HG02970 (cell line): ENCODE data around the gene FXYD5.

ENCODE experiments used
- ATAC-seq: cut with Tn5 transposase; IDR thresholded peaks from one replicate; pipeline ENCODE4 v1.9.1; 2021; ENCODE audit warnings: mild to moderate bottlenecking, moderate library complexity, moderate number of reproducible peaks; ENCODE audit not compliant: unreplicated experiment, low FRiP score

FXYD5 gene

DNA sequence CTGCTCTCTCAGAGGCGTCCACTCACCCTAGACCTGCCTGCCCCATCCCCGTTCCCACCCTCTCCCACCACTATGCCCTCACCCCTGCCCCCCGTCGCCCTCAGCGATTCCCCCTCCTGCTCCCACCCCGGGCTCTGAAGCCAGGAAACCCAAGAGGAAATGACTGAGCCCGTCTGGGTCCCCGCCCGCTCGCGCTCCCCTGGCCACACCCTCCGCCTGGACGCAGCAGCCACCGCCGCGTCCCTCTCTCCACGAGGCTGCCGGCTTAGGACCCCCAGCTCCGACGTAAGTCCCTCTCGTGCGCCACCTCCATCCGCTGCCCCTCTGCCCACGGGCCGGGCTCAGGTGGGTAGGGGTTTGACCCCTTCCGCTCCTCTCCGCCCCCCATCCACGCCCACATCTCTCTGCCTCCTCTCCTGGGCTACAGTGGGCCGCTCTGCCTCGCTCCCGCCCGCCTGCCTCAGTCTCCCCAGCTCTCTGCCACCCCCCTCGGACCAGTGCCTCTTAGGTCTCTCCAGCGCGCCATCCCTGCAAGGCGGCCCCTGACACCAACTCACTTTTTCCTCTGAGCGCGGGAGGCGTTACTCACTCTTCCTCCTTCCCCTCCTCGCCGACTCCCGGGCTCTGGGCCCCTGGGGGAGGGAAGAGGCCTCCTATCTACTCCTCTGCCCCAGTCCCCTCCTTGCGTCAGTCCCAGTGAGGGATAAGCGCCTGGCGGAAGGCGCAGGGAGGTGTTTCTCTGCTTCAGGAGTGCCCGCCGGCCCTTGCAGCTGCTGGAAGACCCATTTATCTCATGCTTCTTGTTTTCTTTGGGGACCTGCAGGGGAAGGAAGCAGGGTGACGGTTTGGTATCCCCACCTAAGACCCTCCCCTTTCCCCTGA, at the start of gene FXYD5:
Gene FXYD5 (plus strand): TSS at position 211 of the 882 bp plus-strand sequence. CDS start 816 bp downstream, outside the sequence.
- ATAC-seq, result no peak

DNA sequence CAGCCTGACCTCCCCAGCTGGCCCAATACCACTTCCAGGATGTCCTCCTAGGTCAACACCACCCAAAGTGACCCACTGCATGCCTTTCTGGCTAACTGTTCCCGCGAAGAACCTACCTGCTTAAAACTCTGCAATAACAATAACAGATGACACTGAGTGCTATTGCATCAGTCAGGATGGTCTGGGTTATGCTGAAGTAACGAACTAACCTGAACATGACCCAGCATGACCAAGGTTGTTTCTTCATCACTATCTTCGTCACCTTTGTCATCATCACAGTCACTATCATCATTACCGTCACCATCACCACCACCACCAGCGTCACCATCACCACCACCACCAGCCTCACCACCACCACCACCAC, 49.5 kb upstream of the FXYD5 start:
- no peak for ATAC-seq

- ATAC-seq, result no peak
Observed at GRCh38 chr19:35105411-35106290, 48.9 kb upstream of the FXYD5 start.

- no peak for ATAC-seq
Observed at GRCh38 chr19:35106291-35106583, 48.3 kb upstream of the FXYD5 start.

- no peak for ATAC-seq
Observed at GRCh38 chr19:35106898-35107541, 47.5 kb upstream of the FXYD5 start.

DNA sequence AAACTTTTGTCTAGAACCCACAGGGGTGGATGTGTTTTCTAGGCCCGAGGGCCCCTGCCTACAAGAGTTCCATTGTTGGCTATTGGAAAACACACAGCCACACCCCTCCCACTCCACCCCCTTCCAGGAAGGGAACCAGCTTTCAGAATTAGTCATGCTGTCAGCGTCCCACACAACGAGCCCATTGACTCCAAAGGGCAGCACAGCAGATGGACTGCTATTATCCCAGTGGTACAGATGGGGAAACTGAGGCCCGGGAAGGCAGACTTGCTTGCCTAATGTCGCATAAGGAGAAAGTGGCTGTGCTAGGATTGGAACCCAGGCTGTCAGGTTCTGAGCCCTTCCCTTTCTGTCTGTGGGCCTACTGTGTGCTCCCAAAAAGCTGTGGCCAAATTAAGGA, 47.0 kb upstream of the FXYD5 start:
- no peak for ATAC-seq

- ATAC-seq, result no peak
Observed at GRCh38 chr19:35108730-35109129, 45.8 kb upstream of the FXYD5 start.

DNA sequence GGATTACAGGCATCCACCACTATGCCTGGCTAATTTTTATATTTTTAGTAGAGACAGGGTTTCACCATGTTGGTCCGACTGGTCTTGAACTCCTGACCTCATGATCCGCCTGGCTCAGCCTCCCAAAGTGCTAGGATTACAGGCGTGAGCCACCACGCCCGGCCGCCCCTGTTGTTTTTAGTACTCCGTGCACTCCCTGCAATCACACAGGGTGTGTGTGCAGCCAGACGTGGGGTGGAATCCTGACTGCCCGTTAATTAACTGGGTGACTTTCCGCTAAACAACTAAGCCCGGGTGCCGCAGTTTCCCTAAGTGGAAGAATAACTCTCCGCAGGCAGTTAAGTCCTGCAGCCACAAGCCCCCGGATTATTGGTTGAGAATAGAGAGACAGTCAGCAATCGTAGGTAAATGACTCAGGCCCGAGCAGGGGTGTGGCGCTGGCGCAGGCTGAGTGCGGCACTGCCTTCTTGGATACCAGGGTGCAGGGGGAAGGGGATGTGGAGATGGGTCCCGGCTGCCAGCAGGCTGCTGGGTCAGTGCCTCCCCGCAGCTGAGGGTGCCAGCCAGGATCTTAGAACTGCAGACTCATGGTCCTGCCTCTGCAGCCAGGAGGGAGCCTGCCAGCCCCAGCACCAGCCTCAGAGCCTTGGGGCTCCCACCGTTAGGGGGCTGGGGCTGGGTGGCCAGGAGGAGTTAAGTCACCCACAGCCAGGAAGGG, 45.0 kb upstream of the FXYD5 start:
- ATAC-seq, result no peak

GRCh38 chr19:35110974-35111373, 43.6 kb upstream of the FXYD5 start:
- no peak for ATAC-seq

DNA sequence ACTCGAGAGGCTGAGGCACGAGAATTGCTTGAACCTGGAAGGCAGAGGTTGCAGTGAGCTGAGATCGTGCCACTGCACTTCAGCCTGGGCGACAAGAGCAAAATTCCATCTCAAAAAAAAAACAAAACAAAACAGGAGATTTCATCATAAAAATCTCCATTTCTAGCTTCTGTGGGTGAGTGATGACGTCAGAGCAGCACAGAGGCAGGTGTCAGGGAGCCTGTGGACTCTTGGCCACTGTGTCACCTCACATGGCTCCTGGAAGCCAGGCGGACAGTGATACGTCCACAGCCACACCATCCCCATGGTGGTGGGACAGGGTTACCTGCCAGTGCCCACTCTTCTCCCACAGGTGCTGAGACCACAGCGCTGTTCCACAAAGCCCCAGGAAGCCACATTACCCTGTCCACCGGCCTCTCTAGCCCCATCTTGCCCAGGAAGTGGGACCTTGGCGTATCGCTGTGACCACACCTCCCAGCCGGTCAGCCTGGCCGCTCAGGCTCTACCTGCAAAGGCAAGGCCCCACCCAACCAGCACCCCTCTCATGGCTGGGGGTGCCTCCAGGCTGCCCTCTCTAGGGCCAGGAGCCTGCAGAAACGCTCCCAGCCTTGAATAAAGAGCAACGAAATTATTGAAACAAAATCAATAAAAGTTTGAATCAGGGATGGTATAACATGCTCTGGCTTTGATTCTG, 41.4 kb upstream of the FXYD5 start:
- ATAC-seq, result no peak

GRCh38 chr19:35114353-35115176, 40.0 kb upstream of the FXYD5 start:
- ATAC-seq, result no peak

GRCh38 chr19:35115177-35115951, 39.2 kb upstream of the FXYD5 start, which contains the start of gene FXYD3:
TSS of gene FXYD3 (plus strand) at chr19:35115823. CDS start at chr19:35119377, 3,554 bp downstream.
- ATAC-seq, result no peak

DNA sequence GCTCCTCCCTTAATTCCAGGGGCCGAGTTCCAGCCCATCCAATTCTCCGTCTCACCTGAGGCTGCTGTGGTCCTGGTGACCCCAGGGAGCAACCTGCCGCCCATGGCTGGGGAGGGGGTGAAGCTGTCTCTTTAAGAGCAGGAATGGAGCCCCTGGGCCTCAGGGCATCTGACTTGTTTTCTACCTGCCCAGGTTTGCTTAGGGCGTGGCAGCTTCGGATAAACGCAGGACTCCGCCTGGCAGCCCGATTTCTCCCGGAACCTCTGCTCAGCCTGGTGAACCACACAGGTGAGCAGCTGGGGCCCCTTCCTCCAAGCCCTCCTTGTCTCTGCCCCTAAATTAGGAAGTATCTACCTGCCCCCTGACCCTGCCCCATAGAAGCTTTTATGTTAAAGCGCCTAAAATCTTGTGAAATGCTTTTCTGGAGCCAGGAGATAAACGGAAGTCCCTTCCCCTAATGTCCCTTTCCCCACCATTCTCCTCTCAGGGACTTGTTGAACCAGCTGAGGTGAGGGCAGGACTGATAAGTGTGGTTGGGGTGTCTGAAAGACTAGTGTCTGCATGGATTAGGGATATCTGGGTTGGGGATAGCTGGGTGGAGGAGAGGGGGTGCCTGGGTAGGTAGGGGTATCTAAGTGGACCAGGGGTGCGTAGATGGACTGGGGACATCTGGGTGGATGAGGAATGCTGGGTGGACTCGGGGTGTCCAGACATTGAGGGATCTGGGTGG, 38.3 kb upstream of the FXYD5 start:
- no peak for ATAC-seq

GRCh38 chr19:35117116-35117515, 37.4 kb upstream of the FXYD5 start:
- no peak for ATAC-seq

GRCh38 chr19:35117799-35118198, 36.7 kb upstream of the FXYD5 start:
- no peak for ATAC-seq

DNA sequence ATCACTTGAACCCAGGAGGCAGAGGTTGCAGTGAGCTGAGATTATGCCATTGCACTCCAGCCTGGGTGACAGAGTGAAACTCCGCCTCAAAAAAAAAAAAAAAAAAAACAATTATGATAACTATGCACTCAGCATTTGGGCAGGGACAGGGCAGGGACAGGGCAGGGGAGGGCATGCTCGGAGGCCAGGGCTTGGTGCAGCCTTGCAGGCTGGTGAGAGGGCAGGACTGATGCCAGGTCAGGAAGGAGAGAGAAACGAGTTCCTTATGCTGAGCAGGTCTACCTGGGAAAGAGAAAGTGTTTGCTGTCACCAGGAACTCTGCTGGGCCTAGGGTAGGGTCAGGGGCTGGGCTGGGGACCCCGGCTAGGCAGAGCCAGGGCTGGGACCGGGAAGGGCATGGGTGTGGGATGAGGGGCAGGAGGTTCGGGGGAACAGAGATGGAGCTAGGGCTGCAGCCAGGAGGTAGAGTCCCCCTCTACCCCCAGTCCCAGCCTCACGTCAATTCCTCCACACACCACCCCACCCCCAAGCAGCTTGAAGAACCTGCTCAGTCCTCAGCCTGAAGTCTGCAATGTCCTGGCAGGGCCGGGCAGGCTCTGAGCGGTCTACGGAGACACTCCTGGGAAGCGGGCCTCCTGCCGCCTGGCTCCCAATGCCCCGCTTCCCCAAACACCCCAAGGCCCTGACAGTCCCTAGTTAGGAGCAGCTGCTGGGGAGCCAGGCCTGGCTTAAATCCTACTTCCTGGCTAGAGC, 36.1 kb upstream of the FXYD5 start:
- no peak for ATAC-seq

DNA sequence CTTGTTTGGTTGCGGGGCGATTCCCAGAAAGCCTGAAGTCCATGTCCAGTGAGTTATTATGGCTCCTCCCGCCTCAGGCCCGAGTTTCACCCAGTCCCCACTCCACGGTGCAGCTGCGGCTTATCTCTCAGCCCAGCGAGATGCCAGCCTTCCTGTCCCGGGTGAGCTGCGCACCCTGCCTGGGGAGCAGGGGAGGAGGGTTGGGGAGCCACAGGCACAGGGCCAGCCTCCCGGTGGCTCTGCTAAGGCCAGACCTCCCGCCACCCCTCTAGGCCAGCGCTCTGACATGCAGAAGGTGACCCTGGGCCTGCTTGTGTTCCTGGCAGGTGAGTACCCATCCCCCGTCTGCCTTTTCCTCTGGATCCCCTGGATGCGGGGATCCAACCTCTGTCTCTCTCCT, 35.4 kb upstream of the FXYD5 start:
- no peak for ATAC-seq
